GM12865 (cell line): ENCODE results near the gene EML1.

Experiments
- DNase-seq: peaks from one replicate; pipeline ENCODE4 v3.0.0; 2010; ENCODE audit warnings: low read depth
- H3K4me3 ChIP-seq: 2 replicates; pipeline ENCODE4 v1.5.1; 2011; ENCODE audit warnings: mild to moderate bottlenecking, low read depth, low read length, control low read depth
- CTCF ChIP-seq: IDR thresholded peaks from 2 replicates; pipeline ENCODE4 v1.5.1; 2011; ENCODE audit warnings: low read length, control low read depth, low read depth, inconsistent platforms; ENCODE audit not compliant: insufficient read depth; ENCODE audit errors: missing control alignments

The EML1 gene

DNA sequence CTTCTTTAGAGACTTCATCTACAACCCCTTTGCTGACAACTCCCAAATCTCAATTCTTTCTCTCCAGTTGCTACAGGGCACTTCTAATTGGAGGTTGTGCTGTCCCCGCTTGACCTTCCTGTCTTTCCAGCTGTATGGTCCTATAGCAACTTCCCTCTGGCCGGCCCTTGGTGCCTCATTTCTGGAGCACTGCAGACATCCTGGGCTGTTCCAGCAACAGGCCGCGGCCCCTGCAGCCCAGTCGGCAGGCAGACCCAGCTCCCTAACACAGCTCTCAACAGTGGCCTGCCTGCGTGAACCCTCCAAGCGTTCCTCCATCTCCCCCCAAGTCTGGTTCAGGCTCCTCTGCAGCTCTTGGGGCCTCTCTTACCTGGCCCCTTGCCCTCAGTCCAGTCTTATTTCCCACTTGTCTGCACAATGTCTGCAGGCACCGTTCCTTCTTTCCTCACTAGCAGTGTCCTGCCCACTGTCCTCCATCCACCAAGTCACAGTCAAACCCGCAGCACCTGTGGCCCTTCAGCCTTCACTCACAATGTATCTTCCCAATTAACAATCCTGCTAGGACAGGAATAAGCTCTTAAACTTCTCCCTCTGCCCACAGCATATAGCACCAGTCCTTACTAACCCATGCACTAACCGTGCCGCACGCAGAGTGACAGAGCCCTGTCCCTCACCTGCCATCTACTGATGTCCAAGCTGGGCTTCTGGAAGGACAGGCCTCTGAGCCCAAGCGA lies 1.6 kb upstream of the EML1 start:
- H3K4me3 ChIP-seq, result no peak overlapping the region
- TF ChIP-seq CTCF, result no peak
- no peak for DNase-seq

DNA sequence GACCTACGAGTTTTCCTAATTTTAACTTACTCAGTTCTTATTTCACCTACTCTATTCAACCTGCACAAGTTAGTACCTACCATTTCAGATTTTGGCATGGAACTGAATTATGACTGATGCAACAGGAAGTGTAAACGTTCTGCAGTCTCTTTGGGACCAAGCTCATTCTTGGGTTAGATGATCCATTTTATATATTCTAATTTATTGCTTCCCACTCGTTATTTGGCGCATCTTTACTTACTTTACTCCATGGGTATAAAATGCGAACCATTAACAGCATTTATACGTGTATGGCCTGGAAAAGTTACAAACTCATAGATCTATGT lies 1.0 kb upstream of the EML1 start:
- no peak for TF ChIP-seq CTCF
- no peak overlapping the region for H3K4me3 ChIP-seq
- DNase-seq, result no peak

GRCh38 chr14:99792551-99793212 lies 531 bp upstream of the EML1 start:
- H3K4me3 ChIP-seq, result no peak overlapping the region

DNA sequence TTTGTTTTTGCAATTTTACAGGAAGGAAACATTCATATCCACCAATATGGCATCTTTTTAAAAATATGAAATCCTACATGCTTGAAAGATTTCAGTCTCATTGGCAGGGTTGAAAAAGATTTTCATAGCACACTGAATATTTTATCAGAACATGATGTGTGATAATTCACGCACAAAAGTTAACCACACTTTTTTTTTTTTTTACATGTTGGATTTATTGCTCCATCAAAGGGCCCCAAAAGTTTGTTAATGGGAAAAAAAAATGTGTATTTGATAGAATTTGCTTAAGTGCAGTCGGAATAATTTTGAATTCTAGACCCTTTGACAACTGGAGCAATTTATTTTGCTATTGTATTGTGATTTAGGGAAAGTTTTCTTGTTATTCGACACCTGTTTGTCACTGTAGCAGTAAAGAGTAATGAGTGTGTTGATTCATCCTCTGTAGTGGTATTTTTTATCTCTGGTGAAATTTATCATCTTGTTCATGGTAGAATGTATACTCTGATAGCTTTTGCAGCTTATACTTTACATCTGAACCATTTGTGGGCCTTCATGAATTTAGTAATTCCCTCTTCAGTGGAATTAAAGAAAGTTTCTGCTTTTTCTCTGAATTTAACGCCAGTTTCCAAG lies 1.1 kb downstream of the EML1 start:
- no peak for TF ChIP-seq CTCF
- no peak for DNase-seq
- H3K4me3 ChIP-seq, result no peak overlapping the region

More at GRCh38 chr14:99792551-99793212, 531 bp upstream of the EML1 start:
- no peak for TF ChIP-seq CTCF
- DNase-seq, result no peak

GRCh38 chr14:99795046-99795445 lies 1.8 kb downstream of the EML1 start:
- H3K4me3 ChIP-seq, result no peak overlapping the region
- DNase-seq, result no peak
- no peak for TF ChIP-seq CTCF

DNA sequence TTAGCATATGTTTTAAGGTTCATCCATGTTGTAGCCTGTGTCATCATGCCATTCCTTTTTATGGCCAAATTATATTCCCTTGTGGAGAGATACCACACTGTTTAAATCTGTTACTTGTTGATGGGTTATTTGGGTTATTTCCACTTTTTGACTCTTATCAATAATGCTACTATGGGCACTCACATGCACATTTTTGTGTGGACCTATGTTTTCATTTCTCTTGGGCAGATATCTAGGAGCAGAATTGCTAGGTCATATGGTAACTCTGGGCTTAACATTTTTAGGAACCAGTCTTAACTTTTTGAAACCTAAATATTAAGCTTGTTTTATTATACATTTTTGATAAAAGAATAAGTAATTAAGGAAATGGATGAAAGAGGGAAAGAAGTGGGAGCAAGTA lies 4.0 kb downstream of the EML1 start:
- no peak for TF ChIP-seq CTCF
- no peak overlapping the region for H3K4me3 ChIP-seq

More for the DNA sequence above, 4.0 kb downstream of the EML1 start:
- DNase-seq, result no peak
